Measurements from ENCODE around the gene EPB41L2.

Gene EPB41L2

GRCh38 chr6:130865793-130866192, 197.3 kb downstream of the EPB41L2 start:
- no peak for DNase-seq (ENCODE audit: low read depth)
- no peak for TF ChIP-seq CTCF (IDR thresholded peaks at IDR 0.05; ENCODE audit: insufficient read depth, low read depth, low read length, missing control alignments)
- no peak overlapping the region for H3K4me3 ChIP-seq (ENCODE audit: low read length)

- no peak overlapping the region for H3K4me3 ChIP-seq (ENCODE audit: low read length)
- no peak for DNase-seq (ENCODE audit: low read depth)
- TF ChIP-seq CTCF (IDR thresholded peaks at IDR 0.05; ENCODE audit: insufficient read depth, low read depth, low read length, missing control alignments) = no peak
Observed at GRCh38 chr6:130864344-130864743, 198.7 kb downstream of the EPB41L2 start.

- no peak overlapping the region for H3K4me3 ChIP-seq (ENCODE audit: low read length)
- TF ChIP-seq CTCF (IDR thresholded peaks at IDR 0.05; ENCODE audit: insufficient read depth, low read depth, low read length, missing control alignments) = no peak
- no peak for DNase-seq (ENCODE audit: low read depth)
Observed at GRCh38 chr6:130863415-130864230, 199.4 kb downstream of the EPB41L2 start.

GRCh38 chr6:130862370-130862769, 200.7 kb downstream of the EPB41L2 start:
- TF ChIP-seq CTCF (IDR thresholded peaks at IDR 0.05; ENCODE audit: insufficient read depth, low read depth, low read length, missing control alignments) = no peak
- no peak overlapping the region for H3K4me3 ChIP-seq (ENCODE audit: low read length)
- DNase-seq (ENCODE audit: low read depth) = no peak

GRCh38 chr6:130859161-130859867, 203.7 kb downstream of the EPB41L2 start:
- DNase-seq (ENCODE audit: low read depth) = no peak
- TF ChIP-seq CTCF (IDR thresholded peaks at IDR 0.05; ENCODE audit: insufficient read depth, low read depth, low read length, missing control alignments) = no peak
- H3K4me3 ChIP-seq (ENCODE audit: low read length) = no peak overlapping the region

- TF ChIP-seq CTCF (IDR thresholded peaks at IDR 0.05; ENCODE audit: insufficient read depth, low read depth, low read length, missing control alignments) = no peak
- H3K4me3 ChIP-seq (ENCODE audit: low read length) = no peak overlapping the region
- no peak for DNase-seq (ENCODE audit: low read depth)
Observed at GRCh38 chr6:130858498-130859160, 204.4 kb downstream of the EPB41L2 start.

All from epithelial cell of esophagus (primary cell).